Loucy (cell line): ENCODE results near the gene TOR4A.

Source experiments
- H2AFZ ChIP-seq: fragments of 200-600 bp; sonication (generic); 2 replicates; pipeline ENCODE4 v1.6.0; 2016; ENCODE audit warnings: antibody characterized with exemption, mild to moderate bottlenecking, low read length, moderate library complexity
- H3F3A ChIP-seq: fragments of 200-600 bp; 2 replicates; pipeline ENCODE4 v1.6.0; 2016; ENCODE audit warnings: antibody characterized with exemption, low read depth, mild to moderate bottlenecking
- H3K27me3 ChIP-seq: fragments of 200-600 bp; sonication (generic); 2 replicates; pipeline ENCODE4 v1.6.1; 2014; ENCODE audit warnings: low read length, mild to moderate bottlenecking; ENCODE audit not compliant: insufficient read depth, poor library complexity, severe bottlenecking
- H3K36me3 ChIP-seq: fragments of 200-600 bp; sonication (generic); 2 replicates; pipeline ENCODE4 v1.6.1; 2016; ENCODE audit warnings: low read length; ENCODE audit not compliant: insufficient read depth
- H3K4me1 ChIP-seq: fragments of 200-600 bp; sonication (generic); 2 replicates; pipeline ENCODE4 v1.5.1; 2014; ENCODE audit warnings: low read length, mild to moderate bottlenecking; ENCODE audit not compliant: insufficient read depth, poor library complexity, severe bottlenecking
- H3K4me2 ChIP-seq: fragments of 200-600 bp; sonication (generic); 2 replicates; pipeline ENCODE4 v1.6.0; 2014; ENCODE audit warnings: antibody characterized with exemption, low read length, low read depth, mild to moderate bottlenecking; ENCODE audit not compliant: poor library complexity, severe bottlenecking
- H3K4me3 ChIP-seq: fragments of 200-600 bp; sonication (generic); 2 replicates; pipeline ENCODE4 v1.5.1; 2014; ENCODE audit warnings: low read length, mild to moderate bottlenecking, mixed read lengths; ENCODE audit not compliant: poor library complexity, severe bottlenecking
- H3K79me2 ChIP-seq: fragments of 200-600 bp; sonication (generic); 2 replicates; pipeline ENCODE4 v1.6.1; 2014; ENCODE audit warnings: low read length; ENCODE audit not compliant: insufficient read depth
- H3K9ac ChIP-seq: fragments of 200-600 bp; sonication (generic); 2 replicates; pipeline ENCODE4 v1.6.0; 2014; ENCODE audit warnings: mild to moderate bottlenecking, low read depth, low read length, moderate library complexity; ENCODE audit not compliant: poor library complexity, severe bottlenecking
- H3K9me2 ChIP-seq: fragments of 200-600 bp; sonication (generic); replicated peaks from 2 replicates; pipeline ENCODE4 v1.6.1; 2016; ENCODE audit warnings: low read depth, low read length, mixed read lengths
- H3K9me3 ChIP-seq: fragments of 200-600 bp; sonication (generic); 2 replicates; pipeline ENCODE4 v1.6.1; 2014; ENCODE audit warnings: mild to moderate bottlenecking, antibody characterized with exemption, low read length, low read depth; ENCODE audit not compliant: insufficient read depth
- H4K20me1 ChIP-seq: fragments of 200-600 bp; sonication (generic); 2 replicates; pipeline ENCODE4 v1.6.0; 2014; ENCODE audit warnings: antibody characterized with exemption, low read length, mild to moderate bottlenecking; ENCODE audit not compliant: insufficient read depth, poor library complexity, severe bottlenecking
- CTCF ChIP-seq: fragments of 200-600 bp; sonication (generic); conservative IDR thresholded peaks from 2 replicates; pipeline ENCODE4 v1.5.1; 2014; ENCODE audit warnings: mild to moderate bottlenecking, antibody characterized with exemption, low read length
- EZH2phosphoT487 ChIP-seq: fragments of 200-600 bp; IDR thresholded peaks from 2 replicates; pipeline ENCODE4 v1.6.1; 2018; ENCODE audit warnings: antibody characterized with exemption, mild to moderate bottlenecking, moderate library complexity, borderline replicate concordance

TOR4A gene

GRCh38 chr9:137297966-137298365 is 20.4 kb downstream of the TOR4A start:
- Histone ChIP-seq H3F3A (no peaks in the 10 kb centered on the region), H3K36me3 (no peaks in the 10 kb centered on the region), H3K9ac (no peak overlapping the region), H3K4me1 (no peaks in the 10 kb centered on the region), H3K27me3 (no peaks in the 10 kb centered on the region), H3K4me3 (no peak overlapping the region), H4K20me1 (no peaks in the 10 kb centered on the region), H3K79me2 (no peaks in the 10 kb centered on the region), H3K4me2 (no peak overlapping the region), H3K9me3 (no peaks in the 10 kb centered on the region), H3K9me2 (no peaks in the 10 kb centered on the region), H2AFZ (no peak overlapping the region)
- TF ChIP-seq EZH2phosphoT487, result no peak
- TF ChIP-seq CTCF, result no peak

GRCh38 chr9:137298401-137299202 is 21.1 kb downstream of the TOR4A start:
- H3K4me3 ChIP-seq, result no peak overlapping the region
- H3K4me1 ChIP-seq, result no peaks in the 10 kb centered on the region
- H3K4me2 ChIP-seq, result no peak overlapping the region

GRCh38 chr9:137299203-137299565 is 21.7 kb downstream of the TOR4A start:
- no peak for TF ChIP-seq EZH2phosphoT487
- TF ChIP-seq CTCF, result no peak
- no peak overlapping the region for H3K4me2 ChIP-seq
- no peaks in the 10 kb centered on the region for H3K27me3 ChIP-seq

More at GRCh38 chr9:137298401-137299202, 21.1 kb downstream of the TOR4A start:
- no peaks in the 10 kb centered on the region for H3K27me3 ChIP-seq
- no peaks in the 10 kb centered on the region for H4K20me1 ChIP-seq
- H3K36me3 ChIP-seq, result no peaks in the 10 kb centered on the region
- H3F3A ChIP-seq, result no peaks in the 10 kb centered on the region
- no peaks in the 10 kb centered on the region for H3K9me2 ChIP-seq
- H3K9me3 ChIP-seq, result no peaks in the 10 kb centered on the region
- H3K79me2 ChIP-seq, result no peaks in the 10 kb centered on the region
- no peak overlapping the region for H3K9ac ChIP-seq
- no peak for TF ChIP-seq CTCF
- no peak for TF ChIP-seq EZH2phosphoT487
- no peak overlapping the region for H2AFZ ChIP-seq

More at GRCh38 chr9:137299203-137299565, 21.7 kb downstream of the TOR4A start:
- no peak overlapping the region for H2AFZ ChIP-seq
- no peak overlapping the region for H3K4me3 ChIP-seq
- H3K9ac ChIP-seq, result no peak overlapping the region
- no peaks in the 10 kb centered on the region for H3F3A ChIP-seq
- no peaks in the 10 kb centered on the region for H3K4me1 ChIP-seq
- no peaks in the 10 kb centered on the region for H4K20me1 ChIP-seq
- H3K9me3 ChIP-seq, result no peaks in the 10 kb centered on the region
- no peaks in the 10 kb centered on the region for H3K36me3 ChIP-seq
- no peaks in the 10 kb centered on the region for H3K9me2 ChIP-seq
- H3K79me2 ChIP-seq, result no peaks in the 10 kb centered on the region
